WTC11 (cell line): ENCODE measurements around the gene MACROD2.

Experiments used
- CTCF ChIP-seq: fragments of 200-600 bp; IDR thresholded peaks from 2 replicates; pipeline ENCODE4 v1.8.0; 2022; ENCODE audit warnings: antibody characterized with exemption
- ELF4 ChIP-seq: sonication (generic); formaldehyde crosslinking; IDR thresholded peaks from 2 replicates; pipeline ENCODE4 v1.8.1; 2022; ENCODE audit warnings: low read depth, mild to moderate bottlenecking, moderate library complexity, missing genetic modification reagents
- IRF1 ChIP-seq: sonication (generic); formaldehyde crosslinking; IDR thresholded peaks from 2 replicates; pipeline ENCODE4 v1.8.0; 2023; ENCODE audit warnings: missing genetic modification reagents
- PREB ChIP-seq: sonication (generic); formaldehyde crosslinking; IDR thresholded peaks from 2 replicates; pipeline ENCODE4 v1.8.1; 2022; ENCODE audit warnings: mild to moderate bottlenecking, missing genetic modification reagents, moderate library complexity, borderline replicate concordance
- RELA ChIP-seq: sonication (generic); formaldehyde crosslinking; IDR thresholded peaks from 2 replicates; pipeline ENCODE4 v1.8.1; 2022; ENCODE audit warnings: missing genetic modification reagents, mild to moderate bottlenecking, borderline replicate concordance
- TP53 ChIP-seq: sonication (generic); formaldehyde crosslinking; IDR thresholded peaks from 2 replicates; pipeline ENCODE4 v1.8.1; 2023; ENCODE audit warnings: mild to moderate bottlenecking, missing genetic modification reagents

- TF ChIP-seq PREB (CRISPR knock-in tag): no peak
- no peak for TF ChIP-seq CTCF
- no peak for TF ChIP-seq RELA
- TF ChIP-seq IRF1 (CRISPR knock-in tag): no peak
- TF ChIP-seq TP53 (CRISPR knock-in tag): no peak
- TF ChIP-seq ELF4 (CRISPR knock-in tag): no peak
These were observed 1946.8 kb downstream of the MACROD2 start for GRCh38 chr20:15942130-15942529.
